PFSK-1 (cell line): Measurements from ENCODE around the gene ATP5MG.

Experiments
- FOXP2 ChIP-seq: optimal IDR thresholded peaks from 2 replicates; pipeline ENCODE3; 2011; ENCODE audit warnings: borderline replicate concordance, control low read depth, inconsistent platforms; ENCODE audit not compliant: insufficient read depth; ENCODE audit errors: extremely low read length, extremely low read depth
- POLR2AphosphoS5 ChIP-seq: IDR thresholded peaks from 2 replicates; pipeline ENCODE4 v1.6.1; 2012; ENCODE audit warnings: low read depth, mild to moderate bottlenecking, control low read depth, low read length, moderate library complexity
- REST ChIP-seq, 2 experiments: IDR thresholded peaks; 2 replicates each; pipeline versions ENCODE4 v1.6.1 to v1.8.0; 2011 to 2012; ENCODE audit warnings: low read depth in 2 of 2, low read length in 2 of 2, control low read depth in 1 of 2, inconsistent platforms in 1 of 2, mild to moderate bottlenecking in 1 of 2, moderate library complexity in 1 of 2; ENCODE audit not compliant: insufficient read depth in 1 of 2
- SIN3A ChIP-seq: IDR thresholded peaks from 2 replicates; pipeline ENCODE4 v1.6.1; 2012; ENCODE audit warnings: mild to moderate bottlenecking, low read length, moderate library complexity, borderline replicate concordance; ENCODE audit not compliant: insufficient read depth
- TAF1 ChIP-seq: IDR thresholded peaks from 2 replicates; pipeline ENCODE4 v1.6.1; 2012; ENCODE audit warnings: low read length, control low read depth, borderline replicate concordance; ENCODE audit not compliant: insufficient read depth

- TF ChIP-seq REST (IDR thresholded peaks at IDR 0.05; ENCODE audit: insufficient read depth in 1 of 2, low read depth in 2 of 2, low read length in 2 of 2), result no peak
- no peak for TF ChIP-seq SIN3A
- no peak for TF ChIP-seq TAF1
- TF ChIP-seq POLR2AphosphoS5, result no peak
- no peak for TF ChIP-seq FOXP2
Observed at GRCh38 chr11:118439646-118440045, 38.2 kb downstream of the ATP5MG start.
